Natural killer cell treated with Interleukin-12 subunit alpha and Interleukin-12 subunit beta and Interleukin-15 and Interleukin-18, amount 100 ng/mL, for 72 hours (primary cell): ENCODE results near the gene ANP32A. TPM values are rescaled to one million over a fixed set of nuclear protein-coding genes. Genes with fewer than 3 reads are reported as not detected.

Experiments
- ATAC-seq, 2 donors: fragments of 150-1000 bp; cut with Tn5 transposase in 1 of 2; sonication (Bioruptor Pico), chemical (Tn5 transposase) in 1 of 2; 2 replicates each; pipeline ENCODE4 v1.10.0; 2021
- DNase-seq: peaks from one replicate; pipeline ENCODE4 v3.0.0; 2022; ENCODE audit warnings: low spot score
- H3K27ac Mint-ChIP-seq, 2 donors: 1 replicate in 1 of 2; 2 replicates in 1 of 2; pipeline ENCODE4 v1.8.0; 2022; ENCODE audit warnings: mixed read lengths in 2 of 2, mild to moderate bottlenecking in 1 of 2, moderate library complexity in 1 of 2
- H3K27me3 Mint-ChIP-seq, 2 donors: 1 replicate in 1 of 2; 2 replicates in 1 of 2; pipeline ENCODE4 v1.8.0; 2022; ENCODE audit warnings: mixed read lengths in 2 of 2
- H3K36me3 Mint-ChIP-seq: one replicate; pipeline ENCODE4 v1.8.0; 2022; ENCODE audit warnings: mixed read lengths
- H3K4me1 Mint-ChIP-seq, 2 donors: 1 replicate in 1 of 2; 2 replicates in 1 of 2; pipeline ENCODE4 v1.8.0; 2022; ENCODE audit warnings: low read depth in 2 of 2, mixed read lengths in 2 of 2, mild to moderate bottlenecking in 1 of 2
- H3K4me3 Mint-ChIP-seq: one replicate; pipeline ENCODE4 v1.8.0; 2022; ENCODE audit warnings: mixed read lengths
- H3K9me3 Mint-ChIP-seq: 2 replicates; pipeline ENCODE4 v1.8.0; 2022; ENCODE audit warnings: mixed read lengths
- total RNA-seq, 2 donors: library from RNA; stranded (reverse); gene quantifications; one replicate each; pipeline ENCODE4 v1.2.3, GENCODE V29; 2022

ANP32A gene
- total RNA-seq, 2 donors from 2014 or later = 208 to 278 TPM

- no peaks in the 10 kb centered on the region for H3K27me3 Mint-ChIP-seq
- no peak for DNase-seq
Measured at GRCh38 chr15:68816795-68817303, 3.8 kb downstream of the ANP32A start.

DNA sequence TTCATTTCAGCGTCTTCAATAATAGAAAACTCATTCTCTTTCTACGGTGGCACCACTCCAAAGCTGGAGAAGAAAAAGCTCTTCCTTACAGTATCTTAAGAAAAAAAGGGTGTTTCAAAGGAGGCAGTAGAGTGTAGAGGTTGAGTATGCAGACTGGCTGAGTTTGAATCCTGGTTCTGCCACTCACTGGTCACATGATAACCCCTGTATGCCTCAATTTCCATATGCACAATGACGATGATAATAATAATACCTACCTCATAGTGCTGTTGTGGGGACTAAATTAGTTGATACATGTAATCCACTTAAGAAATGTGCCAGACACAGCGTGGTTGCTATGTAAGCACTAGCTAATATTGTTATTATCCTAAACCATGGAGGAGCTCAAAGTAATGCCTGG is 4.5 kb downstream of the ANP32A start:
- DNase-seq = no peak
- Mint-ChIP-seq H3K4me3 (peak overlapping the region; percentile 98), H3K27me3 (no peaks in the 10 kb centered on the region), H3K4me1 (peaks cover 51% of the 10 kb centered on the region in 2 donors), H3K27ac (peak overlapping the region; percentile 95 to 96), H3K9me3 (no peaks in the 10 kb centered on the region), H3K36me3 (peaks cover 6% of the 10 kb centered on the region)
- no peak for ATAC-seq

More at GRCh38 chr15:68816795-68817303, 3.8 kb downstream of the ANP32A start:
- peaks cover 6% of the 10 kb centered on the region for H3K36me3 Mint-ChIP-seq
- H3K4me1 Mint-ChIP-seq = peaks cover 48 to 52% of the 10 kb centered on the region in 2 donors
- ATAC-seq = no peak
- peak overlapping the region; percentile 98 for H3K4me3 Mint-ChIP-seq
- H3K9me3 Mint-ChIP-seq = no peaks in the 10 kb centered on the region
- peak overlapping the region; percentile 95 to 96 for H3K27ac Mint-ChIP-seq

DNA sequence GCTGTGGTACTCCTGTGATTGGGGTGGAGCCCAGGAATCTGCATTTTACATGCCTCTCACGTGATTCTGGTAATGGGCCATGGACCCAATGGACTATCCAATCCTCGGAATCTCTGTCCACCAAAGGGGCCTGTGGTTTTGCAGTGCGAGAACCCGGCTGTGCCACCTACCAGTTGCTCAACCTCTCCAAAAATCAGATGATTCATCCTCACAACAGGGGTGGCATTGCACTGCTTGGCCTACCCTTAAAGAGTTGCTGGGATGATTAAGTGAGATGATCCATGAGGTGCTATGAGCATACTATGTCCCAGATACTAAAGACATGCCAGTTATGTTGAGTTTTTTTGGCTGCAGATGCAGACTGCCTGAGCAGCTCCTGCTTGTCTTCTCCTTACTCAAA is 5.1 kb downstream of the ANP32A start:
- H3K27me3 Mint-ChIP-seq = no peaks in the 10 kb centered on the region
- H3K4me1 Mint-ChIP-seq = peaks cover 55 to 57% of the 10 kb centered on the region in 2 donors
- H3K36me3 Mint-ChIP-seq = peaks cover 3% of the 10 kb centered on the region
- no peak for DNase-seq
- peak overlapping the region; percentile 98 for H3K4me3 Mint-ChIP-seq
- no peaks in the 10 kb centered on the region for H3K9me3 Mint-ChIP-seq
- peak overlapping the region; percentile 95 to 96 for H3K27ac Mint-ChIP-seq
- ATAC-seq = no peak

DNA sequence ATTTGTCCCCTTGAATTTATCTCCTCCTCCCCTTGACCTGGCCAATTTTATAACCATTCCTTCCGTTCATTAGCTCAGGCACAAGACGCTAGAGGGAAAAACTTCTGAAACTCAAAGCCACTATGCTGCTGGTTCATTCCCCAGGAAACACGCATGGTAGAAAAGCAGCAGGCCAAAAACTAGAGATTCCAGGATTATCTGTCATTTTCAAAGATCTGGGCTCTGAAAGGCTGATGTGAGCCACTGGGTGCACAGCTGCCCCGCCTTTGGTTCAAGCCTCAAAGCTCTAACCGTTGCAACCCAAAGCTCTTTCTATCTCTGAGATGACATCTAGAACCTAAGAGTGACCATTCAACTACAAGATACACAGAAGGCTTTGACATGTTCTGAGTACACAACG is 6.1 kb downstream of the ANP32A start:
- H3K36me3 Mint-ChIP-seq = peaks cover 9% of the 10 kb centered on the region
- DNase-seq (no peak), ATAC-seq (no peak)
- peaks cover 65 to 67% of the 10 kb centered on the region in 2 donors for H3K4me1 Mint-ChIP-seq
- peak overlapping the region; percentile 95 to 96 for H3K27ac Mint-ChIP-seq
- H3K9me3 Mint-ChIP-seq = no peaks in the 10 kb centered on the region
- H3K4me3 Mint-ChIP-seq = peak overlapping the region; percentile 45
- no peaks in the 10 kb centered on the region for H3K27me3 Mint-ChIP-seq

- peak overlapping the region in 1 of 2 donors; percentile 75 for H3K27ac Mint-ChIP-seq
- H3K4me3 Mint-ChIP-seq = no peak overlapping the region
- H3K9me3 Mint-ChIP-seq = no peaks in the 10 kb centered on the region
- peaks cover 81 to 84% of the 10 kb centered on the region in 2 donors for H3K4me1 Mint-ChIP-seq
- peaks cover 9% of the 10 kb centered on the region for H3K36me3 Mint-ChIP-seq
- no peaks in the 10 kb centered on the region for H3K27me3 Mint-ChIP-seq
- DNase-seq = no peak
- ATAC-seq = no peak
Measured at GRCh38 chr15:68812597-68813431, 7.9 kb downstream of the ANP32A start.

DNA sequence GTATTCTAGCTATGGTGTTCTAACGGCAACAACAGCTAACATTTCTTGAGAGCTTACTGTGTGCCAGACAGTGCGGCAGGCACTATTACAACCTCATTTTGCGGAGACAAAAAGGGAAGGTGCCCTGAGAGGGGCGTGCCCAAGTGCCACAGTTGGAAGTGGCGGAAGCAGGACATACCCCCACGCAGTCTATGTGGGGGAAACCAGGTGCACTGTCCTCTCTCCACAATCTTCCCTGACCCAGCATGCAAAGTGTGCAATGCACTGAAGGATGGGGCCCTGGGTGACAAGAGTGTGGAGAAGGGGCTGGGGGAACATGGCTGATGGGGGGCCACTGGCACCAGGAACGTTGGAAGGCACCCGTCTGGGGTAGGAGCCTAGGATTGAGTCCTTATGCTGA is 8.6 kb downstream of the ANP32A start:
- H3K27ac Mint-ChIP-seq = peak overlapping the region in 1 of 2 donors; percentile 75
- ATAC-seq (no peak), DNase-seq (no peak)
- H3K36me3 Mint-ChIP-seq = peaks cover 9% of the 10 kb centered on the region
- no peaks in the 10 kb centered on the region for H3K9me3 Mint-ChIP-seq
- H3K4me3 Mint-ChIP-seq = no peak overlapping the region
- H3K27me3 Mint-ChIP-seq = no peaks in the 10 kb centered on the region
- H3K4me1 Mint-ChIP-seq = peaks cover 81 to 83% of the 10 kb centered on the region in 2 donors

DNA sequence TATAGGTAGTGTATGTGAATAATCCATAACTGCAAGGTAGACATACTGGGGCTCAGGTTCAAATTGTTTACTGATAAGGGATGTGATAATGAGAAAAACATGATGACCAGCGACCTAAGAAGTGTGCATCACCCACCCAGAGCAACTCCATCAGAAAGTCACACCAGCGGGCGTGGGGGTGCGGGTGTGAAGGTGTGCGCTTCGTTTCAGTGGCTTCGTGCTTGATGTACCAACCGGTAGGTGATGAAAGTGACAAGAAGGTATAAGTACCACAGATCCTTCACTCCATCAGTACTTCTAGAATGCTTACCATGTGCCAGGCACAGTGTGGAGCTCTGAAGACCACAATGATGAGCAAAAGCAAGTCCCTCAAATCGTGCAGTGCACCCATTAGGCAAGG is 11.2 kb downstream of the ANP32A start:
- ATAC-seq (peak; percentile 64 to 69), DNase-seq (no peak)
- peaks cover 74 to 78% of the 10 kb centered on the region in 2 donors for H3K4me1 Mint-ChIP-seq
- H3K27ac Mint-ChIP-seq = peak overlapping the region in 1 of 2 donors; percentile 39
- H3K4me3 Mint-ChIP-seq = peak overlapping the region; percentile 34
- H3K36me3 Mint-ChIP-seq = peaks cover 9% of the 10 kb centered on the region
- no peaks in the 10 kb centered on the region for H3K27me3 Mint-ChIP-seq
- no peaks in the 10 kb centered on the region for H3K9me3 Mint-ChIP-seq

DNA sequence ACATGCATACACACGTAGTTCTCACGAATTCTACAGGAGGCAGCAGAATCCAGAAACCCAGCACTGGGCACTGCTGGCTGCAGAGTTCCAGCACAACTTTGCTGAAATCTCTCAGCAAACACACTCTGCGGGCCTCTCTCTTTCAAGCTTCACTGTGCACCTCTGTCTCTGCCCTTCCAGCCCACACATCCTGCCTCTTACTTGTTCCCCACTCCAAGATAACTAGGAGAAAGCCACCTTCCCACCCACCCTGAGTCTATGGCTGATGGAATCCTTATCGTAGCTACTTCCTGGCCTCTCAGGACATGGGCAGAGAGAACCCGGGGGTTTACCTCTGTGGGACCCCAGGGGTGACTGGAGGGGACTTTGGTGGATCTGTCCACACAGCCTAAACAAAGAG is 11.9 kb downstream of the ANP32A start:
- DNase-seq (no peak), ATAC-seq (no peak)
- Mint-ChIP-seq H3K27ac (peak overlapping the region; percentile 21 to 39), H3K4me1 (peaks cover 76 to 79% of the 10 kb centered on the region in 2 donors), H3K36me3 (peaks cover 9% of the 10 kb centered on the region), H3K4me3 (no peak overlapping the region), H3K9me3 (no peaks in the 10 kb centered on the region), H3K27me3 (no peaks in the 10 kb centered on the region)

GRCh38 chr15:68808091-68808490 is 12.6 kb downstream of the ANP32A start:
- H3K4me1 Mint-ChIP-seq = peaks cover 71 to 77% of the 10 kb centered on the region in 2 donors
- H3K4me3 Mint-ChIP-seq = no peak overlapping the region
- H3K36me3 Mint-ChIP-seq = peaks cover 9% of the 10 kb centered on the region
- no peak for DNase-seq
- H3K27ac Mint-ChIP-seq = peak overlapping the region; percentile 21 to 39
- no peaks in the 10 kb centered on the region for H3K27me3 Mint-ChIP-seq
- no peaks in the 10 kb centered on the region for H3K9me3 Mint-ChIP-seq
- ATAC-seq = no peak

- DNase-seq (no peak), ATAC-seq (no peak)
- peaks cover 71 to 75% of the 10 kb centered on the region in 2 donors for H3K4me1 Mint-ChIP-seq
- H3K4me3 Mint-ChIP-seq = no peak overlapping the region
- peaks cover 9% of the 10 kb centered on the region for H3K36me3 Mint-ChIP-seq
- no peaks in the 10 kb centered on the region for H3K9me3 Mint-ChIP-seq
- no peaks in the 10 kb centered on the region for H3K27me3 Mint-ChIP-seq
- peak overlapping the region; percentile 58 to 67 for H3K27ac Mint-ChIP-seq
Measured at GRCh38 chr15:68807249-68807648, 13.4 kb downstream of the ANP32A start.

- Mint-ChIP-seq H3K4me3 (no peak overlapping the region), H3K4me1 (peaks cover 73 to 76% of the 10 kb centered on the region in 2 donors)
Measured at GRCh38 chr15:68806220-68807060, 14.3 kb downstream of the ANP32A start.

GRCh38 chr15:68802373-68802772 is 18.3 kb downstream of the ANP32A start:
- Mint-ChIP-seq H3K4me1 (peaks cover 76 to 77% of the 10 kb centered on the region in 2 donors), H3K9me3 (no peaks in the 10 kb centered on the region), H3K27me3 (no peaks in the 10 kb centered on the region), H3K27ac (peak overlapping the region; percentile 1 to 38), H3K36me3 (peaks cover 10% of the 10 kb centered on the region), H3K4me3 (peak overlapping the region; percentile 10)
- no peak for DNase-seq
- no peak for ATAC-seq

More at GRCh38 chr15:68806220-68807060, 14.3 kb downstream of the ANP32A start:
- Mint-ChIP-seq H3K27ac (peak overlapping the region; percentile 58 to 67), H3K27me3 (no peaks in the 10 kb centered on the region), H3K9me3 (no peaks in the 10 kb centered on the region), H3K36me3 (peaks cover 9% of the 10 kb centered on the region)
- ATAC-seq (peak in 1 of 2 donors; percentile 32), DNase-seq (no peak)

DNA sequence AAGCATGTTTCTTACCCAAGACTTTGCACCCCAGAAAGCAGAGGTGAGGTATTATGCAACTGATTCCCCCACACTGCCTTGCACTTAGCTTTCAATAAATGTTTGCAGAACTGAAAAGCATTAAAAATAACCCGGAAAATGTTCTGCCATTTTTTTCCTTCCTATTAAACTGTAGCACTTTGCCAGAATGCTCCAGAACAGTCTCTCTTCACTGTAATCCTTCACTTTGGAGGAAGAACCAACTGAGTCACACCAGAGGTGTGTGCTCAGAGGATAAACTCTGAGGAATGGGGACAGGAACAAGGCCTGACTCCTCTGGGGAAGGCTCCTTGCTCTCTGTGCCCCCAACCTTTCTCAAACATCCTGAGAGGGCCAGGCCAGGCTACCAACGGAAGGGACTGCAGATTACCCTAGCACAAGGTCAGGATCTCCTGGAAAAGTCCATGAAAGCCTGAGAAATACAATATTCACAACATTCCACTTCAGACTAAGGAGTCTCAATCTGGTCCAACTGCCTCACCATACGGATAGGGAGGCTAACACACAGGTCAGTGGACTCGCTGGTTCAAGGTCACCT is 19.0 kb downstream of the ANP32A start:
- no peaks in the 10 kb centered on the region for H3K27me3 Mint-ChIP-seq
- peak overlapping the region; percentile 1 to 38 for H3K27ac Mint-ChIP-seq
- no peak for ATAC-seq

More for the DNA sequence above, 19.0 kb downstream of the ANP32A start:
- Mint-ChIP-seq H3K9me3 (no peaks in the 10 kb centered on the region), H3K4me1 (peaks cover 76 to 78% of the 10 kb centered on the region in 2 donors), H3K36me3 (peaks cover 10% of the 10 kb centered on the region), H3K4me3 (peak overlapping the region; percentile 48)
- DNase-seq = no peak
